HepG2 (cell line): Measurements from ENCODE around the gene MYO1B. TPM values are rescaled to one million over a fixed set of nuclear protein-coding genes. Genes with fewer than 3 reads are reported as not detected.
A peak's percentile ranks its signal among the peaks of the same experiment; 100 is the strongest.

Experiments
- ATAC-seq: fragments of 200-7000 bp; cut with Tn5 transposase; 3 replicates; pipeline ENCODE4 v1.9.1; 2020; ENCODE audit warnings: mild to moderate bottlenecking, moderate library complexity
- BruUV-seq: library from RNA; stranded (reverse); fragments of 400-500 nt; replicated peaks from 2 replicates; lab custom pipeline; 2021; lab: Mats Ljungman, UMichigan
- CTCF ChIA-PET: fragments of 300-600 bp; formaldehyde crosslinking; extraction: SDS; loops from one replicate; lab custom pipeline; 2021; ENCODE audit warnings: low total read pairs, inconsistent platforms, low intra/inter-chr PET ratio; lab: Yijun Ruan, JAX
- POLR2A ChIA-PET: fragments of 350-600 bp; sonication (Branson Sonifier 250); formaldehyde crosslinking; loops from one replicate; lab custom pipeline; 2020; ENCODE audit warnings: antibody characterized with exemption, inconsistent platforms; lab: Yijun Ruan, JAX
- DNase-seq: peaks from one replicate; pipeline ENCODE4 v3.0.0-alpha.2; 2015; ENCODE audit warnings: low spot score
- FAIRE-seq: peaks from 3 replicates; lab custom pipeline; 2011; peaks lifted over from hg19 to GRCh38; lab: Jason Lieb, UNC
- H2AFZ ChIP-seq: one replicate; pipeline ENCODE4 v1.6.1; 2011; ENCODE audit warnings: low read length, inconsistent platforms
- H3K27ac ChIP-seq: fragments of 300-600 bp; 3 replicates; pipeline ENCODE4 v1.8.0; 2011; ENCODE audit warnings: mixed run types, mild to moderate bottlenecking, mixed read lengths, low read length, inconsistent platforms; ENCODE audit not compliant: insufficient read depth; ENCODE audit errors: extremely low read length
- H3K27me3 ChIP-seq, 2 experiments: fragments of 200-600 bp in 1 of 2; 2 replicates in 1 of 2; 3 replicates in 1 of 2; pipeline versions ENCODE4 v1.6.0 to v1.8.0; 2011; ENCODE audit warnings: low read length in 2 of 2, mild to moderate bottlenecking in 2 of 2, moderate library complexity in 2 of 2, inconsistent platforms in 1 of 2; ENCODE audit not compliant: insufficient read depth in 2 of 2, control insufficient read depth in 1 of 2
- H3K36me3 ChIP-seq, 2 experiments: fragments of 200-600 bp in 1 of 2; replicated peaks in 1 of 2; 2 replicates in 1 of 2; 3 replicates in 1 of 2; pipeline versions ENCODE4 v1.5.1 to v1.8.0; 2011; ENCODE audit warnings: low read length in 2 of 2, inconsistent platforms in 1 of 2; ENCODE audit not compliant: insufficient read depth in 2 of 2, control insufficient read depth in 1 of 2
- H3K4me1 ChIP-seq: 2 replicates; pipeline ENCODE4 v1.5.1; 2012; ENCODE audit warnings: low read length, inconsistent platforms; ENCODE audit not compliant: insufficient read depth
- H3K4me2 ChIP-seq: 2 replicates; pipeline ENCODE4 v1.6.0; 2011; ENCODE audit warnings: low read depth, low read length, inconsistent platforms
- H3K4me3 ChIP-seq, 3 experiments: fragments of 200-600 bp in 1 of 3; sonication (generic), shearing (Covaris generic) in 1 of 3; replicated peaks in 1 of 3; 2 replicates each; pipeline ENCODE4 v1.5.1; 2011 to 2016; ENCODE audit warnings: low read length in 3 of 3, inconsistent platforms in 2 of 3, low read depth in 2 of 3, mild to moderate bottlenecking in 2 of 3, control low read depth in 1 of 3, mixed read lengths in 1 of 3; ENCODE audit not compliant: insufficient read depth in 1 of 3
- H3K79me2 ChIP-seq: one replicate; pipeline ENCODE4 v1.6.1; 2011; ENCODE audit warnings: low read length, inconsistent platforms; ENCODE audit not compliant: insufficient read depth
- H3K9ac ChIP-seq: 2 replicates; pipeline ENCODE4 v1.6.0; 2011; ENCODE audit warnings: mild to moderate bottlenecking, low read depth, low read length, inconsistent platforms; ENCODE audit not compliant: insufficient read depth
- H3K9me3 ChIP-seq: 2 replicates; pipeline ENCODE4 v1.5.1; 2012; ENCODE audit warnings: mild to moderate bottlenecking, low read length
- H4K20me1 ChIP-seq: 2 replicates; pipeline ENCODE4 v1.6.0; 2011; ENCODE audit warnings: inconsistent platforms, mild to moderate bottlenecking, low read length, moderate library complexity; ENCODE audit not compliant: insufficient read depth
- IKZF1 ChIP-seq: fragments of 450-650 bp; IDR thresholded peaks from 2 replicates; pipeline ENCODE4 v1.7.1; 2016
- IKZF4 ChIP-seq: sonication (generic); formaldehyde crosslinking; IDR thresholded peaks from 2 replicates; pipeline ENCODE4 v1.5.1; 2020; ENCODE audit warnings: borderline replicate concordance, mild to moderate bottlenecking, low read depth, missing genetic modification reagents; ENCODE audit errors: not compliant biosample characterization
- JUN ChIP-seq: sonication (generic); formaldehyde crosslinking; IDR thresholded peaks from 2 replicates; pipeline ENCODE4 v1.4.0; 2020; ENCODE audit warnings: mild to moderate bottlenecking, missing genetic modification reagents
- SALL2 ChIP-seq: sonication (generic); formaldehyde crosslinking; IDR thresholded peaks from 2 replicates; pipeline ENCODE4 v1.8.1; 2023; ENCODE audit warnings: mild to moderate bottlenecking, missing genetic modification reagents, inconsistent platforms
- SP140L ChIP-seq: sonication (generic); formaldehyde crosslinking; IDR thresholded peaks from 2 replicates; pipeline ENCODE4 v1.4.0; 2020; ENCODE audit warnings: missing genetic modification reagents, borderline replicate concordance
- TEAD3 ChIP-seq: optimal IDR thresholded peaks from 2 replicates; pipeline ENCODE3; 2016; ENCODE audit warnings: borderline replicate concordance
- ZNF234 ChIP-seq: sonication (generic); formaldehyde crosslinking; conservative IDR thresholded peaks from 2 replicates; pipeline ENCODE4 v1.5.1; 2020; ENCODE audit warnings: mild to moderate bottlenecking, missing genetic modification reagents
- ZNF672 ChIP-seq: sonication (generic); formaldehyde crosslinking; IDR thresholded peaks from 2 replicates; pipeline ENCODE4 v1.8.1; 2022; ENCODE audit warnings: missing genetic modification reagents
- ZNF7 ChIP-seq: IDR thresholded peaks from 2 replicates; pipeline ENCODE4 v1.6.1; 2016; ENCODE audit warnings: missing biosample characterization, missing genetic modification reagents
- ZSCAN25 ChIP-seq: sonication (generic); formaldehyde crosslinking; IDR thresholded peaks from 2 replicates; pipeline ENCODE4 v1.8.0; 2022; ENCODE audit warnings: mild to moderate bottlenecking, missing genetic modification reagents
- WGBS: methylation state at CpG from one replicate; pipeline ENCODE4 v1.1.6; 2017; ENCODE audit warnings: low lambda C conversion rate; 5-methylcytosine and 5-hydroxymethylcytosine counted together
- in situ Hi-C: cut with HindIII; loops from 2 replicates; pipeline ENCODE4 v1.10.0; 2017; ENCODE audit warnings: low pct_unique_long_range_greater_than_20kb; ENCODE audit not compliant: extremely low pct_ligation_motif_present
- intact Hi-C: fragments of 100-400 bp; cut with micrococcal nuclease; formaldehyde crosslinking; loops from one replicate; pipeline ENCODE4 v1.10.0; 2022; ENCODE audit not compliant: unreplicated experiment
- polyA plus RNA-seq, 8 experiments: library from polyadenylated mRNA; depleted of rRNA in 3 of 8; stranded (reverse) in 7 of 8; unstranded in 1 of 8; fragments of >200 nt; fragmentation: Illumina TruSeq in 4 of 8; extraction: Trizol in 4 of 8; gene quantifications; 2 replicates each; pipeline versions ENCODE4 v1.2.1 to v1.2.3, GENCODE V29; 2011 to 2016; ENCODE audit warnings: low read depth in 4 of 8, missing spikeins in 1 of 8, mixed read lengths in 1 of 8; ENCODE audit not compliant: insufficient read depth in 1 of 8
- total RNA-seq, 5 experiments: library from RNA; depleted of rRNA; stranded (reverse); fragments of >200 nt; fragmentation: Illumina TruSeq; extraction: Trizol; gene quantifications; 2 replicates each; pipeline ENCODE4 v1.2.3, GENCODE V29; 2016; ENCODE audit warnings: low read depth in 1 of 5
- TF ChIP-seq, protein P1 (sequence below): sonication (generic); formaldehyde crosslinking; IDR thresholded peaks from 2 replicates; pipeline ENCODE4 v1.9.0; 2021; ENCODE audit warnings: missing genetic modification reagents, borderline replicate concordance
- TF ChIP-seq, protein P2 (sequence below): sonication (generic); formaldehyde crosslinking; IDR thresholded peaks from 2 replicates; pipeline ENCODE4 v1.8.1; 2023; ENCODE audit warnings: mild to moderate bottlenecking, moderate library complexity, missing genetic modification reagents
- TF ChIP-seq, protein P3 (sequence below): sonication (generic); formaldehyde crosslinking; IDR thresholded peaks from 2 replicates; pipeline ENCODE4 v1.5.1; 2020; ENCODE audit warnings: missing genetic modification reagents, mild to moderate bottlenecking, borderline replicate concordance
- TF ChIP-seq, protein P4 (sequence below): sonication (generic); formaldehyde crosslinking; IDR thresholded peaks from 2 replicates; pipeline ENCODE4 v1.4.0; 2020; ENCODE audit warnings: missing genetic modification reagents, borderline replicate concordance

MYO1B gene
- total and polyA plus RNA-seq, 2 of the 13 experiments (the other 11 are each of a cell fraction or from before 2014, with no cell fraction given), result 36.9 to 89.8 TPM

DNA sequence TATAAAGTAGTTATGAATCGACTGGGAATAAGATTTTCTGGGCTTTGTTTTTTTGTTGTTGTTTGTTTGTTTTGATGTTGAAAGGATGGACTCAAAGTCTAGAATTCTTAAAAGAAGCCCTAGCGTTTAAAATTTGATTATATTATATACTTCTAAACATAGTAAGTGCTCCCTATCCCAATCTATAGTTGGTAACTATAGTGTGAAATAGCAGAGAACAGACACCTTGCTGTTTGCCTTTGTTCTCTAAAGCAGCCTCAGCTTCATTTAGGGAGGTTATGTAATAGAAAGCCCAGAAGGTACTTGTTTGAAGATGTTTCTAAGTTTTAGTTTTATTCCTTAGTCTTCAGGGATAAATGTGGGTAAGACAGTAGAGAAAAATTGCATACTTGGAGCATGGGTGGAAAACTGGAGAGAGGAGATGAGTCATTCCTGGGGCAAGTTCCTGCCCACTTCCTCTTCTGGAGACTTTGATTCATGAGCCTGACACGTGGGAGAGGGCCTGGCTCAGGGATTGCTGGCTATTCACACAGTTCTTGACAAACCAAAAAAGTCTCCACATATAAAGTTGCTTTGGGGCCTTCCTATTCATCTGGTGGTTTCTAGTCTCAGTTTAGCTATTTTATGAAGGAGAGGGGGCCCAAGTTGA, 131.9 kb downstream of the MYO1B start:
- ChIA-PET CTCF (no interaction called here), POLR2A (no interaction called here)
- no peak overlapping the region for H3K4me3 ChIP-seq
- 0 out of 2 replicates have a peak overlapping the region, but pooled peaks have one; percentile 21 for H3K9ac ChIP-seq
- in situ Hi-C loops, result no loop called here
- H3K4me2 ChIP-seq, result peak overlapping the region; percentile 15; the same call in 1 of the 2 replicates
- H2AFZ ChIP-seq, result no peak overlapping the region
- H4K20me1 ChIP-seq, result no peaks in the 10 kb centered on the region
- H3K79me2 ChIP-seq, result no peaks in the 10 kb centered on the region
- ATAC-seq, result peak; percentile 98
- H3K9me3 ChIP-seq, result no peaks in the 10 kb centered on the region
- intact Hi-C loops, result loop anchor here (2.0 to 10.0 kb wide), 2 partner anchors 128 to 130 kb away; no protein-coding TSS in a partner anchor
- WGBS, result 45% methylated on average over 3 of the region's 3 CpGs
- H3K27me3 ChIP-seq, result no peaks in the 10 kb centered on the region
- peaks cover 0 to 21% of the 10 kb centered on the region in 2 experiments; a peak in 3 of 5 replicates for H3K36me3 ChIP-seq
- peak; percentile 51 for FAIRE-seq
- DNase-seq, result peak; percentile 86
- no TSS peak for BruUV-seq
- peaks cover 44% of the 10 kb centered on the region for H3K4me1 ChIP-seq
- H3K27ac ChIP-seq, result peak overlapping the region; percentile 52
- no peak for TF ChIP-seq ZNF234
- peak; percentile 91 for TF ChIP-seq JUN (CRISPR knock-in tag)
- peak; percentile 77 for TF ChIP-seq TEAD3 (CRISPR knock-in tag)
- TF ChIP-seq ZSCAN25 (CRISPR knock-in tag), result 0 out of 2 replicates have a peak, but pooled peaks have one; percentile 41
- TF ChIP-seq, protein P1, sequence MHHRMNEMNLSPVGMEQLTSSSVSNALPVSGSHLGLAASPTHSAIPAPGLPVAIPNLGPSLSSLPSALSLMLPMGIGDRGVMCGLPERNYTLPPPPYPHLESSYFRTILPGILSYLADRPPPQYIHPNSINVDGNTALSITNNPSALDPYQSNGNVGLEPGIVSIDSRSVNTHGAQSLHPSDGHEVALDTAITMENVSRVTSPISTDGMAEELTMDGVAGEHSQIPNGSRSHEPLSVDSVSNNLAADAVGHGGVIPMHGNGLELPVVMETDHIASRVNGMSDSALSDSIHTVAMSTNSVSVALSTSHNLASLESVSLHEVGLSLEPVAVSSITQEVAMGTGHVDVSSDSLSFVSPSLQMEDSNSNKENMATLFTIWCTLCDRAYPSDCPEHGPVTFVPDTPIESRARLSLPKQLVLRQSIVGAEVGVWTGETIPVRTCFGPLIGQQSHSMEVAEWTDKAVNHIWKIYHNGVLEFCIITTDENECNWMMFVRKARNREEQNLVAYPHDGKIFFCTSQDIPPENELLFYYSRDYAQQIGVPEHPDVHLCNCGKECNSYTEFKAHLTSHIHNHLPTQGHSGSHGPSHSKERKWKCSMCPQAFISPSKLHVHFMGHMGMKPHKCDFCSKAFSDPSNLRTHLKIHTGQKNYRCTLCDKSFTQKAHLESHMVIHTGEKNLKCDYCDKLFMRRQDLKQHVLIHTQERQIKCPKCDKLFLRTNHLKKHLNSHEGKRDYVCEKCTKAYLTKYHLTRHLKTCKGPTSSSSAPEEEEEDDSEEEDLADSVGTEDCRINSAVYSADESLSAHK (CRISPR knock-in tag), result no peak
- TF ChIP-seq, protein P2, sequence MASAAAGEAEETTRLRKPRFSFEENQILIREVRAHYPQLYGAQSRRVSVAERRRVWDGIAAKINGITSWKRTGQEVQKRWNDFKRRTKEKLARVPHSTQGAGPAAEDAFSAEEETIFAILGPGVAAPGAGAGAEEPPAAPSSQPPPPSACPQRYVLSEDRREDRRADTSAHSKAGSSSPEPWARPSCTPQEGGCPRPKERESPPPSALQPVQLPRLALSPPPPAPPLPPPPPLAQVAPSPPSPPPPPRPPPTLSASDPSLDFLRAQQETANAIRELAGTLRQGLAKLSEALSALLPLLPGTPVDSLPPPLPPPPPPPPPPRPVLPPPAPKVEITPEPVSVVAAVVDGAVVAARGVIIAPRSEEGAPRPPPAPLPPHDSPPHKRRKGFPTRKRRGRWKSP, result no peak
- no peak for TF ChIP-seq ZNF7 (CRISPR knock-in tag)
- TF ChIP-seq ZNF672 (CRISPR knock-in tag), result no peak
- TF ChIP-seq, protein P3, sequence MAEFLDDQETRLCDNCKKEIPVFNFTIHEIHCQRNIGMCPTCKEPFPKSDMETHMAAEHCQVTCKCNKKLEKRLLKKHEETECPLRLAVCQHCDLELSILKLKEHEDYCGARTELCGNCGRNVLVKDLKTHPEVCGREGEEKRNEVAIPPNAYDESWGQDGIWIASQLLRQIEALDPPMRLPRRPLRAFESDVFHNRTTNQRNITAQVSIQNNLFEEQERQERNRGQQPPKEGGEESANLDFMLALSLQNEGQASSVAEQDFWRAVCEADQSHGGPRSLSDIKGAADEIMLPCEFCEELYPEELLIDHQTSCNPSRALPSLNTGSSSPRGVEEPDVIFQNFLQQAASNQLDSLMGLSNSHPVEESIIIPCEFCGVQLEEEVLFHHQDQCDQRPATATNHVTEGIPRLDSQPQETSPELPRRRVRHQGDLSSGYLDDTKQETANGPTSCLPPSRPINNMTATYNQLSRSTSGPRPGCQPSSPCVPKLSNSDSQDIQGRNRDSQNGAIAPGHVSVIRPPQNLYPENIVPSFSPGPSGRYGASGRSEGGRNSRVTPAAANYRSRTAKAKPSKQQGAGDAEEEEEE (CRISPR knock-in tag), result no peak
- TF ChIP-seq IKZF4 (CRISPR knock-in tag), result no peak
- TF ChIP-seq SALL2 (CRISPR knock-in tag), result no peak
- TF ChIP-seq IKZF1, result no peak
- TF ChIP-seq, protein P4, sequence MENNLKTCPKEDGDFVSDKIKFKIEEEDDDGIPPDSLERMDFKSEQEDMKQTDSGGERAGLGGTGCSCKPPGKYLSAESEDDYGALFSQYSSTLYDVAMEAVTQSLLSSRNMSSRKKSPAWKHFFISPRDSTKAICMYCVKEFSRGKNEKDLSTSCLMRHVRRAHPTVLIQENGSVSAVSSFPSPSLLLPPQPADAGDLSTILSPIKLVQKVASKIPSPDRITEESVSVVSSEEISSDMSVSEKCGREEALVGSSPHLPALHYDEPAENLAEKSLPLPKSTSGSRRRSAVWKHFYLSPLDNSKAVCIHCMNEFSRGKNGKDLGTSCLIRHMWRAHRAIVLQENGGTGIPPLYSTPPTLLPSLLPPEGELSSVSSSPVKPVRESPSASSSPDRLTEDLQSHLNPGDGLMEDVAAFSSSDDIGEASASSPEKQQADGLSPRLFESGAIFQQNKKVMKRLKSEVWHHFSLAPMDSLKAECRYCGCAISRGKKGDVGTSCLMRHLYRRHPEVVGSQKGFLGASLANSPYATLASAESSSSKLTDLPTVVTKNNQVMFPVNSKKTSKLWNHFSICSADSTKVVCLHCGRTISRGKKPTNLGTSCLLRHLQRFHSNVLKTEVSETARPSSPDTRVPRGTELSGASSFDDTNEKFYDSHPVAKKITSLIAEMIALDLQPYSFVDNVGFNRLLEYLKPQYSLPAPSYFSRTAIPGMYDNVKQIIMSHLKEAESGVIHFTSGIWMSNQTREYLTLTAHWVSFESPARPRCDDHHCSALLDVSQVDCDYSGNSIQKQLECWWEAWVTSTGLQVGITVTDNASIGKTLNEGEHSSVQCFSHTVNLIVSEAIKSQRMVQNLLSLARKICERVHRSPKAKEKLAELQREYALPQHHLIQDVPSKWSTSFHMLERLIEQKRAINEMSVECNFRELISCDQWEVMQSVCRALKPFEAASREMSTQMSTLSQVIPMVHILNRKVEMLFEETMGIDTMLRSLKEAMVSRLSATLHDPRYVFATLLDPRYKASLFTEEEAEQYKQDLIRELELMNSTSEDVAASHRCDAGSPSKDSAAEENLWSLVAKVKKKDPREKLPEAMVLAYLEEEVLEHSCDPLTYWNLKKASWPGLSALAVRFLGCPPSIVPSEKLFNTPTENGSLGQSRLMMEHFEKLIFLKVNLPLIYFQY, result peak; percentile 59; the same call in 1 of the 2 replicates
- TF ChIP-seq SP140L (CRISPR knock-in tag), result 0 out of 2 replicates have a peak, but pooled peaks have one; percentile 32
